Embryonic facial prominence (tissue), 1 donor: ENCODE data around the gene ATXN7.

Source experiments
- DNase-seq: peaks from one replicate; pipeline ENCODE4 v3.0.0-alpha.2; 2016; ENCODE audit errors: extremely low spot score

ATXN7 gene

GRCh38 chr3:63864965-63865327 is 1.3 kb downstream of the ATXN7 start:
- DNase-seq, result no peak

GRCh38 chr3:63867225-63867624 is 3.6 kb downstream of the ATXN7 start:
- DNase-seq, result no peak

GRCh38 chr3:63869940-63870614 is 6.4 kb downstream of the ATXN7 start:
- no peak for DNase-seq

- DNase-seq, result no peak
These were observed 6.9 kb downstream of the ATXN7 start for GRCh38 chr3:63870615-63871005.

- no peak for DNase-seq
These were observed 8.7 kb downstream of the ATXN7 start for GRCh38 chr3:63872135-63872924.

GRCh38 chr3:63874769-63875168 is 11.1 kb downstream of the ATXN7 start:
- no peak for DNase-seq

GRCh38 chr3:63875510-63875909 is 11.8 kb downstream of the ATXN7 start:
- no peak for DNase-seq

- DNase-seq, result no peak
These were observed 12.6 kb downstream of the ATXN7 start for GRCh38 chr3:63876260-63876659.

GRCh38 chr3:63877737-63878393 is 14.2 kb downstream of the ATXN7 start:
- no peak for DNase-seq

GRCh38 chr3:63878394-63879060 is 14.9 kb downstream of the ATXN7 start:
- DNase-seq, result no peak

GRCh38 chr3:63880653-63881052 is 17.0 kb downstream of the ATXN7 start:
- DNase-seq, result no peak

GRCh38 chr3:63886858-63887257 is 23.2 kb downstream of the ATXN7 start:
- DNase-seq, result no peak

- DNase-seq, result no peak
These were observed 27.9 kb downstream of the ATXN7 start for GRCh38 chr3:63891518-63891917.

GRCh38 chr3:63892773-63893352 is 29.2 kb downstream of the ATXN7 start:
- DNase-seq, result no peak

- DNase-seq, result no peak
These were observed 31.9 kb downstream of the ATXN7 start for GRCh38 chr3:63895422-63896189.

- DNase-seq, result no peak
These were observed 32.8 kb downstream of the ATXN7 start for GRCh38 chr3:63896332-63897030.

GRCh38 chr3:63900010-63900409 is 36.3 kb downstream of the ATXN7 start:
- no peak for DNase-seq

GRCh38 chr3:63900459-63900858 is 36.8 kb downstream of the ATXN7 start:
- no peak for DNase-seq

GRCh38 chr3:63905731-63906620 is 42.3 kb downstream of the ATXN7 start:
- DNase-seq, result no peak
